Astrocyte (in vitro differentiated cells and primary cell): ENCODE measurements around the gene DAZ3.
"Not testable (repeated sequence)": the region's sequence is repeated elsewhere in the genome, so short reads cannot be mapped to it uniquely, and the experiment has no call there.

ENCODE experiments used
- EZH2 ChIP-seq: IDR thresholded peaks from 2 replicates; pipeline ENCODE4 v1.6.1; 2012; ENCODE audit warnings: mild to moderate bottlenecking, low read length, inconsistent platforms; ENCODE audit not compliant: insufficient read depth
- TF ChIP-seq, protein P1 (sequence below): IDR thresholded peaks from 2 replicates; pipeline ENCODE4 v1.5.1; 2011; ENCODE audit warnings: low read depth, mild to moderate bottlenecking, inconsistent platforms, low read length, moderate library complexity; ENCODE audit not compliant: insufficient read depth

GRCh38 chrY:24821836-24822235 lies 8.6 kb upstream of the DAZ3 start:
- TF ChIP-seq, protein P1, sequence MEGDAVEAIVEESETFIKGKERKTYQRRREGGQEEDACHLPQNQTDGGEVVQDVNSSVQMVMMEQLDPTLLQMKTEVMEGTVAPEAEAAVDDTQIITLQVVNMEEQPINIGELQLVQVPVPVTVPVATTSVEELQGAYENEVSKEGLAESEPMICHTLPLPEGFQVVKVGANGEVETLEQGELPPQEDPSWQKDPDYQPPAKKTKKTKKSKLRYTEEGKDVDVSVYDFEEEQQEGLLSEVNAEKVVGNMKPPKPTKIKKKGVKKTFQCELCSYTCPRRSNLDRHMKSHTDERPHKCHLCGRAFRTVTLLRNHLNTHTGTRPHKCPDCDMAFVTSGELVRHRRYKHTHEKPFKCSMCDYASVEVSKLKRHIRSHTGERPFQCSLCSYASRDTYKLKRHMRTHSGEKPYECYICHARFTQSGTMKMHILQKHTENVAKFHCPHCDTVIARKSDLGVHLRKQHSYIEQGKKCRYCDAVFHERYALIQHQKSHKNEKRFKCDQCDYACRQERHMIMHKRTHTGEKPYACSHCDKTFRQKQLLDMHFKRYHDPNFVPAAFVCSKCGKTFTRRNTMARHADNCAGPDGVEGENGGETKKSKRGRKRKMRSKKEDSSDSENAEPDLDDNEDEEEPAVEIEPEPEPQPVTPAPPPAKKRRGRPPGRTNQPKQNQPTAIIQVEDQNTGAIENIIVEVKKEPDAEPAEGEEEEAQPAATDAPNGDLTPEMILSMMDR, result not testable (repeated sequence)
- not testable (repeated sequence) for TF ChIP-seq EZH2
